Stomach (tissue), 9 donors: ENCODE measurements around the gene GJA3. TPM values are rescaled to one million over a fixed set of nuclear protein-coding genes. Genes with fewer than 3 reads are reported as not detected.
A peak's percentile ranks its signal among the peaks of the same experiment; 100 is the strongest.

ENCODE experiments used
- DNase-seq, 2 donors: peaks; one replicate each; pipeline versions ENCODE4 v3.0.0 to v3.0.0-alpha.2; 2013 to 2019
- H3K27ac ChIP-seq, 5 donors: fragments of 200-600 bp in 4 of 5; sonication (generic) in 4 of 5; one replicate each; pipeline ENCODE4 v1.5.1; 2013 to 2019; ENCODE audit warnings: mild to moderate bottlenecking in 1 of 5, moderate library complexity in 1 of 5
- H3K27me3 ChIP-seq, 3 donors: fragments of 200-600 bp; sonication (generic); one replicate each; pipeline ENCODE4 v1.5.1; 2017 to 2019; ENCODE audit warnings: mixed run types in 1 of 3
- H3K36me3 ChIP-seq, 4 donors: fragments of 200-600 bp; sonication (generic); 1 replicate in 3 of 4; 2 replicates in 1 of 4; pipeline ENCODE4 v1.5.1; 2016 to 2019
- H3K4me1 ChIP-seq, 4 donors: fragments of 200-600 bp; sonication (generic); one replicate each; pipeline ENCODE4 v1.5.1; 2016 to 2019
- H3K4me3 ChIP-seq, 4 donors: fragments of 200-600 bp; sonication (generic) in 3 of 4; one replicate each; pipeline ENCODE4 v1.5.1; 2016 to 2019; ENCODE audit warnings: mild to moderate bottlenecking in 1 of 4
- H3K9me3 ChIP-seq, 4 donors: fragments of 200-600 bp; sonication (generic); one replicate each; pipeline ENCODE4 v1.5.1; 2016 to 2019
- CTCF ChIP-seq, 7 experiments: fragments of 450-650 bp in 4 of 7; fragments of 200-600 bp in 3 of 7; sonication (generic) in 3 of 7; IDR thresholded peaks; one replicate each; pipeline ENCODE4 v1.5.1; 2016 to 2019; ENCODE audit warnings: antibody characterized with exemption in 7 of 7, control low read depth in 2 of 7, mild to moderate bottlenecking in 1 of 7
- EP300 ChIP-seq: sonication (generic); formaldehyde crosslinking; IDR thresholded peaks from one replicate; pipeline ENCODE4 v1.6.1; 2017; ENCODE audit warnings: antibody characterized with exemption
- POLR2A ChIP-seq, 4 donors: fragments of 450-650 bp; IDR thresholded peaks; one replicate each; pipeline ENCODE4 v1.6.1; 2016; ENCODE audit warnings: antibody characterized with exemption in 4 of 4, control low read depth in 2 of 4, mild to moderate bottlenecking in 1 of 4, moderate library complexity in 1 of 4
- POLR2AphosphoS5 ChIP-seq, 3 donors: sonication (generic); formaldehyde crosslinking; IDR thresholded peaks; one replicate each; pipeline ENCODE4 v1.6.1; 2016; ENCODE audit warnings: antibody characterized with exemption in 3 of 3
- WGBS, 5 donors: extraction: QIAGEN DNeasy Blood & Tissue Kit in 3 of 5; methylation state at CpG; one replicate each; pipeline versions ENCODE4 v1.1.5 to v1.1.7; 2013 to 2018; 5-methylcytosine and 5-hydroxymethylcytosine counted together
- intact Hi-C: fragments of 100-400 bp; cut with DNase I; formaldehyde crosslinking; loops from one replicate; pipeline ENCODE4 v1.15.1; 2023; ENCODE audit warnings: low total_unique reads
- polyA plus RNA-seq, 3 donors: library from polyadenylated mRNA; stranded (reverse); fragments of 200-250 nt; gene quantifications; one replicate each; pipeline ENCODE4 v1.2.3, GENCODE V29; 2013
- total RNA-seq, 5 donors: library from RNA; depleted of rRNA; stranded (reverse); fragments of >200 nt; gene quantifications; one replicate each; pipeline versions ENCODE4 v1.1.0 to v1.2.3, GENCODE V29; 2014 to 2016
- donor health status: healthy with polysubstance abuse.
- donor health status: Bipolar disorder and iron deficiency.
- donor health status: healthy.

Gene GJA3
- total and polyA plus RNA-seq, 8 donors, result 0.13 to 0.14 TPM; not detected in 6

- H3K4me3 ChIP-seq, result no peak overlapping the region
- 48 to 84% (median 61%) methylated on average over 1 of the region's 1 CpG for WGBS, 5 donors
- H3K36me3 ChIP-seq, result no peaks in the 10 kb centered on the region
- peaks cover 0 to 4% (median 0%) of the 10 kb centered on the region in 4 donors for H3K9me3 ChIP-seq
- H3K27me3 ChIP-seq, result peaks cover 7 to 43% (median 23%) of the 10 kb centered on the region in 3 donors
- peak in 1 of 2 donors; percentile 57 for DNase-seq
- no peak overlapping the region for H3K27ac ChIP-seq
- intact Hi-C loops, result no loop called here
- H3K4me1 ChIP-seq, result peaks cover 2 to 11% (median 6%) of the 10 kb centered on the region in 4 donors
- TF ChIP-seq POLR2A (IDR thresholded peaks at IDR 0.05), result no peak
- TF ChIP-seq EP300, result no peak
- TF ChIP-seq POLR2AphosphoS5 (IDR thresholded peaks at IDR 0.05), result no peak
- TF ChIP-seq CTCF (IDR thresholded peaks at IDR 0.05), result no peak
These were observed 37.9 kb upstream of the GJA3 start for GRCh38 chr13:20198781-20199180.

- DNase-seq, result peak in 1 of 2 donors; percentile 72
- Histone ChIP-seq H3K4me3 (no peak overlapping the region), H3K27me3 (peaks cover 13 to 48% (median 37%) of the 10 kb centered on the region in 3 donors), H3K36me3 (no peaks in the 10 kb centered on the region), H3K27ac (no peak overlapping the region), H3K4me1 (peaks cover 15 to 25% (median 19%) of the 10 kb centered on the region in 4 donors), H3K9me3 (peaks cover 0 to 4% (median 0%) of the 10 kb centered on the region in 4 donors)
- TF ChIP-seq POLR2A (IDR thresholded peaks at IDR 0.05) (no peak), POLR2AphosphoS5 (IDR thresholded peaks at IDR 0.05) (no peak), CTCF (IDR thresholded peaks at IDR 0.05) (peak in 4 of 7 experiments; percentile 55 to 71 (median 66))
- intact Hi-C loops, result no loop called here
- WGBS, 5 donors, result 6 to 11% (median 10%) methylated on average over 5 of the region's 5 CpGs
These were observed 36.5 kb upstream of the GJA3 start for GRCh38 chr13:20197361-20197834.

GRCh38 chr13:20195801-20196200, 34.9 kb upstream of the GJA3 start:
- TF ChIP-seq CTCF (IDR thresholded peaks at IDR 0.05), result no peak
- no peak for TF ChIP-seq POLR2A (IDR thresholded peaks at IDR 0.05)
- TF ChIP-seq POLR2AphosphoS5 (IDR thresholded peaks at IDR 0.05), result no peak
- no peak for TF ChIP-seq EP300
- H3K4me3 ChIP-seq, result no peak overlapping the region
- 75 to 86% (median 78%) methylated on average over 8 of the region's 8 CpGs for WGBS, 5 donors
- H3K4me1 ChIP-seq, result peaks cover 18 to 36% (median 28%) of the 10 kb centered on the region in 4 donors
- no peaks in the 10 kb centered on the region for H3K36me3 ChIP-seq
- DNase-seq, result no peak
- H3K27ac ChIP-seq, result no peak overlapping the region
- no peaks in the 10 kb centered on the region for H3K9me3 ChIP-seq
- peaks cover 13 to 63% (median 46%) of the 10 kb centered on the region in 3 donors for H3K27me3 ChIP-seq
- intact Hi-C loops, result no loop called here

- H3K27me3 ChIP-seq, result peaks cover 13 to 66% (median 46%) of the 10 kb centered on the region in 3 donors
- no peaks in the 10 kb centered on the region for H3K9me3 ChIP-seq
- no peak overlapping the region for H3K27ac ChIP-seq
- peak overlapping the region in 2 of 4 donors; percentile 73 to 80 for H3K4me3 ChIP-seq
- WGBS, 5 donors, result 9 to 14% (median 12%) methylated on average over 27 of the region's 27 CpGs
- no peak for TF ChIP-seq CTCF (IDR thresholded peaks at IDR 0.05)
- no peak for TF ChIP-seq EP300
- no peak for TF ChIP-seq POLR2AphosphoS5 (IDR thresholded peaks at IDR 0.05)
- no peak for TF ChIP-seq POLR2A (IDR thresholded peaks at IDR 0.05)
- no peak for DNase-seq
- H3K36me3 ChIP-seq, result no peaks in the 10 kb centered on the region
- intact Hi-C loops, result no loop called here
- peaks cover 18 to 36% (median 28%) of the 10 kb centered on the region in 4 donors for H3K4me1 ChIP-seq
These were observed 33.2 kb upstream of the GJA3 start for GRCh38 chr13:20193907-20194631.
